ENCODE results near the gene GPR161. TPM values are rescaled to one million over a fixed set of nuclear protein-coding genes. Genes with fewer than 3 reads are reported as not detected.

Gene GPR161
- total RNA-seq, 1 donor from 2014 or later = 0.04 TPM

- intact Hi-C loops (cut with micrococcal nuclease) = no loop called here
- no peak overlapping the region for H3K4me3 Mint-ChIP-seq
- no peak overlapping the region for H3K27ac Mint-ChIP-seq
- TF ChIP-seq CTCF (IDR thresholded peaks at IDR 0.05) = no peak
- ChIA-PET CTCF (interaction anchor here (4.9 kb wide), 1 partner anchor 20 kb away, joined by 13 read pairs; no protein-coding TSS in a partner anchor), POLR2A (no interaction called here)
- H3K27me3 Mint-ChIP-seq = peaks cover 11% of the 10 kb centered on the region
- no peak for DNase-seq
- H3K9me3 Mint-ChIP-seq = no peaks in the 10 kb centered on the region
- ATAC-seq (ENCODE audit: low read depth) = no peak
- no peaks in the 10 kb centered on the region for H3K4me1 Mint-ChIP-seq
- no peaks in the 10 kb centered on the region for H3K36me3 Mint-ChIP-seq (ENCODE audit: low read depth)
Measured at GRCh38 chr1:168102487-168102886, 34.2 kb downstream of the GPR161 start.

GRCh38 chr1:168101336-168101735 is 35.4 kb downstream of the GPR161 start:
- ChIA-PET POLR2A (no interaction called here), CTCF (interaction anchor here (4.9 kb wide), 1 partner anchor 19 kb away, joined by 13 read pairs; no protein-coding TSS in a partner anchor)
- TF ChIP-seq CTCF (IDR thresholded peaks at IDR 0.05) = no peak
- Mint-ChIP-seq H3K4me1 (no peaks in the 10 kb centered on the region), H3K36me3 (ENCODE audit: low read depth) (no peaks in the 10 kb centered on the region), H3K4me3 (no peak overlapping the region), H3K27me3 (peaks cover 7% of the 10 kb centered on the region), H3K27ac (no peak overlapping the region), H3K9me3 (no peaks in the 10 kb centered on the region)
- DNase-seq = no peak
- intact Hi-C loops (cut with micrococcal nuclease) = no loop called here
- ATAC-seq (ENCODE audit: low read depth) = no peak

- no peak for TF ChIP-seq CTCF (IDR thresholded peaks at IDR 0.05)
- Mint-ChIP-seq H3K4me1 (no peaks in the 10 kb centered on the region), H3K27me3 (peaks cover 7% of the 10 kb centered on the region), H3K36me3 (ENCODE audit: low read depth) (no peaks in the 10 kb centered on the region), H3K9me3 (no peaks in the 10 kb centered on the region), H3K27ac (no peak overlapping the region), H3K4me3 (no peak overlapping the region)
- ChIA-PET POLR2A (no interaction called here), CTCF (interaction anchor here (4.9 kb wide), 1 partner anchor 18 kb away, joined by 13 read pairs; no protein-coding TSS in a partner anchor)
- no peak for ATAC-seq (ENCODE audit: low read depth)
- no peak for DNase-seq
- intact Hi-C loops (cut with micrococcal nuclease) = no loop called here
Measured at GRCh38 chr1:168100315-168101002, 36.3 kb downstream of the GPR161 start.

DNA sequence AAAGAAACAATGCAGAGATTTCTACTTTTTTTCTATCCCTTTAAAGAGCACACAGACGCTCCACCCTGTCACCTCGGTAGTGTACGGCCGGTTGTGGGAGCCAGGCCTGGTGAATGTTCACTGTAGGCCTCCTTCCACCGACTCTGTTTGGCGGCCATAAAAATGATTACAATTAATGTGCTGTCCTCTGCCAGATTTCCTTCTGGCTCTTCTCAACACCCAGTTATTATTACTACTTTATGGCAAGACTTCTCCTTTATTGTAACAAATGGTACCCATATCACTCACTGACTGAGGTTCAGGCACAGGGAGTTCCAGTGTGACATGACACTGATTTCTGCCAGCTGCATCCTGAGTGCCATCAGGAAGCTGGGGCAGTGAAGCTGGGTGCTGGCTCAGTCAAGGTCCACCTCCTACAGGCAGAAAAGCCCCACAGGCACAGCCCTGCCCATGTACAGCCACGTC is 37.4 kb downstream of the GPR161 start:
- ChIA-PET CTCF (interaction anchor here (4.9 kb wide), 1 partner anchor 17 kb away, joined by 13 read pairs; no protein-coding TSS in a partner anchor), POLR2A (no interaction called here)
- Mint-ChIP-seq H3K4me3 (no peak overlapping the region), H3K27me3 (peaks cover 7% of the 10 kb centered on the region), H3K27ac (no peak overlapping the region), H3K36me3 (ENCODE audit: low read depth) (no peaks in the 10 kb centered on the region), H3K9me3 (no peaks in the 10 kb centered on the region), H3K4me1 (no peaks in the 10 kb centered on the region)
- ATAC-seq (ENCODE audit: low read depth) = no peak
- no peak for TF ChIP-seq CTCF (IDR thresholded peaks at IDR 0.05)
- intact Hi-C loops (cut with micrococcal nuclease) = no loop called here
- no peak for DNase-seq

DNA sequence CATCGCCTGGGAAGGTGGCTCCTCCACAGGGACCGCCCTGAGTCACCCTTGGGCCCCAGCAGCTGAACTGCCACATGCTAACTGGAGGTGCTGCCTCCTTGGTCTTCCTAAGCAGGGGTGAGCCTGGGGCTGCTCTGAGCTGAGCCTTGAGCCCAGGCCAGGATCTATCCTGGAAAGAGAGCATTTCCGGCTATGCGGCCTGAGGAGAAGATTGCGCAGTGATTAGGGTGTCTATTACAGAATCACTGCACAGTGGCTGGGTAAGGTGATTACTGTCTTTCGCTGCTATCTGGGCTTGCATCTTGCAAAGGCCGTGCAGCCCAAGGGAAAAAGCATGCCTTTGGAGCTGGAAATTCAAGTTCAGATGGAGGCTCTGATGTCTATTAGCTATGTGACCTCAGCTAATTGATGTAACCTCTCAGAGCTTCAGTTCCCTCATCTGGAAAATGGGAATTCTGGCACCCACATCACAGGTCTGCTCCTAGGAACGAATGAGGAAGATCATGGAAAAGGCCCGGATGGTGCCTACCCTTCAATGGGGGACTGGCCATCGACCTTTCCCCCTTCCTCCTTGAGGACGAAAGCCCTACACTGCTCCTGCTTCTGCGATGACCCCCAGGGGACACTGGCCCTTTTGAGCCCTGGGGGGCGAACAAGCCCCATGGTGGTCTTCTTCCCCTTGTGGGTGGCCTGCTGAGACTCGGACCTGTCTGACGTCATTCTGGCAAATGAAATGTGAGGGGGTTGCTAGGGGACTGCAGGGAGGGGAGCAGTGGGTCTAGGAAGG is 38.0 kb downstream of the GPR161 start:
- ChIA-PET CTCF (interaction anchor here (4.9 kb wide), 1 partner anchor 16 kb away, joined by 13 read pairs; no protein-coding TSS in a partner anchor), POLR2A (no interaction called here)
- no peaks in the 10 kb centered on the region for H3K9me3 Mint-ChIP-seq
- H3K27ac Mint-ChIP-seq = no peak overlapping the region
- no peaks in the 10 kb centered on the region for H3K4me1 Mint-ChIP-seq
- DNase-seq (no peak), ATAC-seq (ENCODE audit: low read depth) (no peak)
- H3K27me3 Mint-ChIP-seq = peaks cover 5% of the 10 kb centered on the region
- no peak overlapping the region for H3K4me3 Mint-ChIP-seq
- H3K36me3 Mint-ChIP-seq (ENCODE audit: low read depth) = no peaks in the 10 kb centered on the region
- intact Hi-C loops (cut with micrococcal nuclease) = no loop called here
- TF ChIP-seq CTCF (IDR thresholded peaks at IDR 0.05) = no peak
